Measurements from ENCODE around the gene HSD17B1.

Gene HSD17B1

DNA sequence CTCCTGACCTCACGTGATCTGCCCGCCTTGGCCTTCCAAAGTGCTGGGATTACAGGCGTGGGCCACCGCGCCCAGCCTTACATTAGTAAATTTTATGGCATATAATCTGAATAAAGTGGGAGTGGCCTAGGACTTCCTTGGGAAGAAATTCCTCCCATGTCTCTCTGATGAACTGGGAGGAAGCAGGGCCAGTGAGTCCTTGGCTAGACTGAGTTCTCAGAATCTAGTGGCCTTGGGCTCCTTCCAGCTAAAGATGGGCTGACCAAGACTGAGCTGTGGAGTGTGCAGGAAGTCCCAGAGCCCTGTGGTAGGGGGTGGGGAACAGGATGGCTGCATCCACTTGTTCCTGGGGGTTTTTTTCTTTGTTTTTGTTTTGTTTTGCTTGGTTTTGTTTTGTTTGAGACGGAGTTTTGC is 26.7 kb upstream of the HSD17B1 start:
- no peaks in the 10 kb centered on the region for H3K27me3 ChIP-seq (ENCODE audit: low read length)
- H4K20me1 ChIP-seq (ENCODE audit: low read depth, low read length) = no peaks in the 10 kb centered on the region
- TF ChIP-seq, protein P1, sequence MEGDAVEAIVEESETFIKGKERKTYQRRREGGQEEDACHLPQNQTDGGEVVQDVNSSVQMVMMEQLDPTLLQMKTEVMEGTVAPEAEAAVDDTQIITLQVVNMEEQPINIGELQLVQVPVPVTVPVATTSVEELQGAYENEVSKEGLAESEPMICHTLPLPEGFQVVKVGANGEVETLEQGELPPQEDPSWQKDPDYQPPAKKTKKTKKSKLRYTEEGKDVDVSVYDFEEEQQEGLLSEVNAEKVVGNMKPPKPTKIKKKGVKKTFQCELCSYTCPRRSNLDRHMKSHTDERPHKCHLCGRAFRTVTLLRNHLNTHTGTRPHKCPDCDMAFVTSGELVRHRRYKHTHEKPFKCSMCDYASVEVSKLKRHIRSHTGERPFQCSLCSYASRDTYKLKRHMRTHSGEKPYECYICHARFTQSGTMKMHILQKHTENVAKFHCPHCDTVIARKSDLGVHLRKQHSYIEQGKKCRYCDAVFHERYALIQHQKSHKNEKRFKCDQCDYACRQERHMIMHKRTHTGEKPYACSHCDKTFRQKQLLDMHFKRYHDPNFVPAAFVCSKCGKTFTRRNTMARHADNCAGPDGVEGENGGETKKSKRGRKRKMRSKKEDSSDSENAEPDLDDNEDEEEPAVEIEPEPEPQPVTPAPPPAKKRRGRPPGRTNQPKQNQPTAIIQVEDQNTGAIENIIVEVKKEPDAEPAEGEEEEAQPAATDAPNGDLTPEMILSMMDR (IDR thresholded peaks at IDR 0.05; ENCODE audit: insufficient read depth, low read length, poor library complexity, severe bottlenecking) = no peak
- no peak for TF ChIP-seq EZH2phosphoT487 (conservative IDR thresholded peaks at IDR 0.05; ENCODE audit: low read length)
- no peak overlapping the region for H2AFZ ChIP-seq (ENCODE audit: low read depth, low read length, severe bottlenecking)
- no peak overlapping the region for H3K4me2 ChIP-seq (ENCODE audit: low read depth, low read length, poor library complexity, severe bottlenecking)
- H3F3A ChIP-seq (ENCODE audit: insufficient read depth) = peaks cover 11% of the 10 kb centered on the region
- H3K79me2 ChIP-seq (ENCODE audit: insufficient read depth, low read length) = no peaks in the 10 kb centered on the region
- H3K4me3 ChIP-seq (ENCODE audit: insufficient read depth, low read length, poor library complexity, severe bottlenecking) = no peak overlapping the region
- no peaks in the 10 kb centered on the region for H3K9me3 ChIP-seq (ENCODE audit: insufficient read depth, low read length)
- no peak overlapping the region for H3K9ac ChIP-seq (ENCODE audit: low read length)
- H3K36me3 ChIP-seq (ENCODE audit: low read length) = no peaks in the 10 kb centered on the region
- H3K9me2 ChIP-seq (replicated peaks; ENCODE audit: insufficient read depth, low read length) = no peaks in the 10 kb centered on the region
- no peak overlapping the region for H3K27ac ChIP-seq (ENCODE audit: low read depth, low read length)

DNA sequence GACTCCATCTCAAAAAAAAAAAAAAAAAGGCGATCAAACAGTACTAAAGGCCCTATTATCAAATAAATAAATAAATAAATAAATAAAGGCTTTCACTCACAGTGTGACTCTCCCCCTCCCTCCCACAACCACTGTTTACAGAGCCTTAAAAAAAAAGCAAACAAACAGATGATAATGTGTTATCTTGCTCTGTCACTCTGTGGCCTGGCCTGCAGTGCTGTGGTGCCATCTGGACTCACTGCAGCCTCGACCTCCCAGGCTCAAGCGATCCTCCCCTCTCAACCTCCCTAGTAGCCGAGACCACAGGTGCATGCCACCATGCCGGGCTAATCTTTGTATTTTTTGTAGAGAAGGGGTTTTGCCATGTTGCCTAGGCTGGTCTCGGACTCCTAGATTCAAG is 24.8 kb upstream of the HSD17B1 start:
- H3F3A ChIP-seq (ENCODE audit: insufficient read depth) = peaks cover 20% of the 10 kb centered on the region
- no peak for TF ChIP-seq EZH2phosphoT487 (conservative IDR thresholded peaks at IDR 0.05; ENCODE audit: low read length)
- TF ChIP-seq, protein P1 (IDR thresholded peaks at IDR 0.05; ENCODE audit: insufficient read depth, low read length, poor library complexity, severe bottlenecking) = no peak
- H3K4me2 ChIP-seq (ENCODE audit: low read depth, low read length, poor library complexity, severe bottlenecking) = no peak overlapping the region
- no peaks in the 10 kb centered on the region for H3K9me3 ChIP-seq (ENCODE audit: insufficient read depth, low read length)
- H3K79me2 ChIP-seq (ENCODE audit: insufficient read depth, low read length) = no peaks in the 10 kb centered on the region
- H3K27me3 ChIP-seq (ENCODE audit: low read length) = no peaks in the 10 kb centered on the region
- H3K27ac ChIP-seq (ENCODE audit: low read depth, low read length) = no peak overlapping the region
- no peak overlapping the region for H3K4me3 ChIP-seq (ENCODE audit: insufficient read depth, low read length, poor library complexity, severe bottlenecking)
- no peaks in the 10 kb centered on the region for H3K9me2 ChIP-seq (replicated peaks; ENCODE audit: insufficient read depth, low read length)
- no peak overlapping the region for H2AFZ ChIP-seq (ENCODE audit: low read depth, low read length, severe bottlenecking)
- no peak overlapping the region for H3K9ac ChIP-seq (ENCODE audit: low read length)
- no peaks in the 10 kb centered on the region for H3K36me3 ChIP-seq (ENCODE audit: low read length)
- H4K20me1 ChIP-seq (ENCODE audit: low read depth, low read length) = no peaks in the 10 kb centered on the region

DNA sequence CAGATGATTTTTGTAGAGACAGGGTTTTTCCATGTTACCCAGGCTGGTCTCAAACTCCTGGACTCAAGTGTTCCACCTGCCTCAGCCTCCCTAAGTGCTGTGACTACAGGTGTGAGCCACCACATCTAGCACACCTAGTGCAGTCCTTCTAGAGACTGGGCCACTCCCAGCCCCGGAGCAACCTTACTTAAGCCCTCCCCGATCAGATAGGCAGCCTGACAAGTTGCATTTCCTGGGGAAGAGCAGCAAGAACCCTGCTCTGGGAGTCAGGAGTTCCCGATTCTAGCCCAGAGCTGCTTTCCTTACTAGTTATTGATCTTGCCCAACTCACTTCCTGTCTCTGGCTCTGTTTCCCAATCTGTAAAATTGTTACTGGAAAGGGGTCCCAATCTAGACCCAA is 23.7 kb upstream of the HSD17B1 start:
- no peaks in the 10 kb centered on the region for H3K9me3 ChIP-seq (ENCODE audit: insufficient read depth, low read length)
- H3K4me3 ChIP-seq (ENCODE audit: insufficient read depth, low read length, poor library complexity, severe bottlenecking) = no peak overlapping the region
- TF ChIP-seq EZH2phosphoT487 (conservative IDR thresholded peaks at IDR 0.05; ENCODE audit: low read length) = no peak
- TF ChIP-seq, protein P1 (IDR thresholded peaks at IDR 0.05; ENCODE audit: insufficient read depth, low read length, poor library complexity, severe bottlenecking) = no peak
- H3K36me3 ChIP-seq (ENCODE audit: low read length) = no peaks in the 10 kb centered on the region
- no peaks in the 10 kb centered on the region for H3K9me2 ChIP-seq (replicated peaks; ENCODE audit: insufficient read depth, low read length)
- no peak overlapping the region for H3K4me2 ChIP-seq (ENCODE audit: low read depth, low read length, poor library complexity, severe bottlenecking)
- H4K20me1 ChIP-seq (ENCODE audit: low read depth, low read length) = no peaks in the 10 kb centered on the region
- H2AFZ ChIP-seq (ENCODE audit: low read depth, low read length, severe bottlenecking) = no peak overlapping the region
- no peak overlapping the region for H3K9ac ChIP-seq (ENCODE audit: low read length)
- H3K79me2 ChIP-seq (ENCODE audit: insufficient read depth, low read length) = no peaks in the 10 kb centered on the region
- H3F3A ChIP-seq (ENCODE audit: insufficient read depth) = peaks cover 30% of the 10 kb centered on the region
- no peak overlapping the region for H3K27ac ChIP-seq (ENCODE audit: low read depth, low read length)
- H3K27me3 ChIP-seq (ENCODE audit: low read length) = no peaks in the 10 kb centered on the region
